Smooth muscle cell (in vitro differentiated cells): ENCODE results near the gene ATP10A. TPM values are rescaled to one million over a fixed set of nuclear protein-coding genes. Genes with fewer than 3 reads are reported as not detected.

Experiments used
- DNase-seq: peaks from one replicate; lab custom pipeline; 2025; ENCODE audit not compliant: unreplicated experiment; lab: John Stamatoyannopoulos, UW
- H2AFZ ChIP-seq: fragments of 200-600 bp; sonication (generic); 2 replicates; pipeline ENCODE4 v1.6.0; 2016; ENCODE audit warnings: antibody characterized with exemption, low read depth, mild to moderate bottlenecking
- H3F3A ChIP-seq: fragments of 200-600 bp; sonication (generic); 2 replicates; pipeline ENCODE4 v1.6.0; 2017; ENCODE audit warnings: antibody characterized with exemption, low read depth
- H3K27ac ChIP-seq: fragments of 200-600 bp; sonication (generic); 2 replicates; pipeline ENCODE4 v1.5.1; 2016; ENCODE audit warnings: low read depth, mild to moderate bottlenecking
- H3K27me3 ChIP-seq: fragments of 200-600 bp; sonication (generic); 2 replicates; pipeline ENCODE4 v1.6.1; 2016; ENCODE audit warnings: low read depth, mild to moderate bottlenecking
- H3K36me3 ChIP-seq: fragments of 200-600 bp; sonication (generic); 2 replicates; pipeline ENCODE4 v1.5.1; 2016; ENCODE audit warnings: low read depth
- H3K4me1 ChIP-seq: fragments of 200-600 bp; sonication (generic); 2 replicates; pipeline ENCODE4 v1.5.1; 2016; ENCODE audit warnings: low read depth
- H3K4me2 ChIP-seq: fragments of 200-600 bp; sonication (generic); 2 replicates; pipeline ENCODE4 v1.6.0; 2016; ENCODE audit warnings: mild to moderate bottlenecking
- H3K4me3 ChIP-seq: fragments of 200-600 bp; sonication (generic); 2 replicates; pipeline ENCODE4 v1.5.1; 2016; ENCODE audit warnings: mild to moderate bottlenecking
- H3K79me2 ChIP-seq: fragments of 200-600 bp; sonication (generic); 2 replicates; pipeline ENCODE4 v1.6.0; 2016; ENCODE audit warnings: low read depth, mild to moderate bottlenecking
- H3K9ac ChIP-seq: fragments of 200-600 bp; sonication (generic); 2 replicates; pipeline ENCODE4 v1.6.0; 2016; ENCODE audit warnings: low read depth
- H3K9me3 ChIP-seq: fragments of 200-600 bp; sonication (generic); replicated peaks from 2 replicates; pipeline ENCODE4 v1.5.1; 2016; ENCODE audit warnings: low read depth
- H4K20me1 ChIP-seq: fragments of 200-600 bp; sonication (generic); 2 replicates; pipeline ENCODE4 v1.6.0; 2016; ENCODE audit warnings: low read depth
- CTCF ChIP-seq: fragments of 200-600 bp; sonication (generic); IDR thresholded peaks from 2 replicates; pipeline ENCODE4 v1.5.1; 2017; ENCODE audit warnings: borderline replicate concordance, mild to moderate bottlenecking, antibody characterized with exemption; ENCODE audit not compliant: insufficient read depth, poor library complexity, severe bottlenecking
- WGBS: methylation state at CpG from one replicate; pipeline ENCODE4 v1.1.7; 2016; ENCODE audit warnings: low lambda C conversion rate; 5-methylcytosine and 5-hydroxymethylcytosine counted together
- polyA plus RNA-seq: library from polyadenylated mRNA; unstranded; fragments of >200 nt; fragmentation: Nextera tagmentation; extraction: Ambion mirVana; gene quantifications from 2 replicates; pipeline ENCODE4 v1.2.1, GENCODE V29; 2016
- total RNA-seq: library from RNA; depleted of rRNA; stranded (reverse); fragments of >200 nt; gene quantifications from 2 replicates; pipeline ENCODE4 v1.2.3, GENCODE V29; 2014

Gene ATP10A
- total and polyA plus RNA-seq, 2 experiments from 2014 or later: 10.6 to 12.3 TPM

- H3K79me2 ChIP-seq: no peaks in the 10 kb centered on the region
- H3K27me3 ChIP-seq: no peaks in the 10 kb centered on the region
- whole genome bisulfite sequencing: 94% methylated on average over 10 of the region's 10 CpGs
Observed at GRCh38 chr15:25800761-25801515, 62.2 kb downstream of the ATP10A start.

GRCh38 chr15:25799906-25800700, 63.0 kb downstream of the ATP10A start:
- Histone ChIP-seq H3K27me3 (no peaks in the 10 kb centered on the region), H3K4me2 (no peak overlapping the region), H3K36me3 (no peaks in the 10 kb centered on the region), H3K4me1 (no peaks in the 10 kb centered on the region), H3K9me3 (no peaks in the 10 kb centered on the region), H3K79me2 (peaks cover 5% of the 10 kb centered on the region), H4K20me1 (no peaks in the 10 kb centered on the region), H3K4me3 (no peak overlapping the region), H3F3A (no peaks in the 10 kb centered on the region), H2AFZ (no peak overlapping the region), H3K27ac (no peak overlapping the region), H3K9ac (no peak overlapping the region)
- TF ChIP-seq CTCF: no peak
- DNase-seq: no peak
- 83% methylated on average over 19 of the region's 19 CpGs for WGBS

More at GRCh38 chr15:25800761-25801515, 62.2 kb downstream of the ATP10A start:
- TF ChIP-seq CTCF: no peak
- Histone ChIP-seq H3K4me1 (no peaks in the 10 kb centered on the region), H3K4me2 (no peak overlapping the region), H3K9ac (no peak overlapping the region), H3F3A (no peaks in the 10 kb centered on the region), H3K27ac (no peak overlapping the region), H3K36me3 (no peaks in the 10 kb centered on the region), H2AFZ (no peak overlapping the region), H4K20me1 (no peaks in the 10 kb centered on the region), H3K9me3 (no peaks in the 10 kb centered on the region), H3K4me3 (no peak overlapping the region)
- DNase-seq: no peak

DNA sequence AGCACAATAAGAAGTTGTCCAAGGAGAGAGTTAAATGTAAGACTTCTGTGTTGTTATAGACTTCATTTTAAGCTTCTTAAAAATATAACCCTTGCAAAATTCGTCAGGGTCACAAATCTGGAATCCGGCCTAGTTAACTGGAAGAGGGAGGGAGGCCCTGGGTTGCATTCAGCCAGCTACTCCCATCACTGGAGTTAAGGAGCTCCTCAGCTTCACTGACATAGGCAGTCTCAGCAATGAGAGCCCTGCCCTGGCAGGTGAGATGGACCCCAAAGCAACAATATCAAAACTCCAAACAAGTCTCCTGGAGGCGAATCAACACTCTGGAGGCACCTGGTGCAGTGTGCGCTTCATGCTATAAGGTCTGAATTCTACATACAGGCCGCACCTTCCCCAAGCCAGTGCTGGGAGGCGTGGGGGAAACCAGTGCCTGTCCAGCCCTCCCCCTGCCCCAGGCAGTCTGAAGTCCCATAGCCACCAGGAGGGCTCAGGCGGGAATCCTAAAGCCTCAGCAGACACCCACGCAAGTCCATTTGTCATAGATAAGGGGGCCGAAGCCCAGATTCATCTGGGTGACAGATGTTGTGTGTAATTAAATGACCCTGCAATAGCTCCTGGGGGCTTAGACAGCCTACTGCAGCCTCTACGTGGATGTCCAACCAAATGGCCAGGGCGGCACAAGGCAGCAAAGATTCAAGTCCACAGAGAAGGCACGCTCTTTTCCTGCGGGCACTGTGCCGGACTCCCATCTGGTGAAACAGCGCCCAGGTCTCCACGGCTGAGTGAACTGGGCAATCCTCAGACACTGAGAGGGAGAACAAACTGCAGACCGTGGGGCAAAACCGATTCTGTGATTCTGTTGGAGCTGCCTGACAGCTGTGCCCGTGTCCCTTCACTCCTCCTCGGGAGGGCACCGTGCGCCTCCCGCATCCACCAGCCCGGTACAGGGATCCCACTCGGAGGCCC, 64.9 kb downstream of the ATP10A start:
- H3K27ac ChIP-seq: peak overlapping the region; percentile 78

More for the DNA sequence above, 64.9 kb downstream of the ATP10A start:
- no peaks in the 10 kb centered on the region for H3K4me1 ChIP-seq
- H3K27me3 ChIP-seq: no peaks in the 10 kb centered on the region
- no peaks in the 10 kb centered on the region for H3K9me3 ChIP-seq
- WGBS: 60% methylated on average over 25 of the region's 25 CpGs
- peak overlapping the region; percentile 61 for H3K9ac ChIP-seq
- H3F3A ChIP-seq: no peaks in the 10 kb centered on the region
- H3K79me2 ChIP-seq: peaks cover 19% of the 10 kb centered on the region
- H3K36me3 ChIP-seq: no peaks in the 10 kb centered on the region
- H4K20me1 ChIP-seq: no peaks in the 10 kb centered on the region
- peak overlapping the region; percentile 68 for H3K4me2 ChIP-seq
- TF ChIP-seq CTCF: no peak
- H2AFZ ChIP-seq: peak overlapping the region; percentile 21
- no peak overlapping the region for H3K4me3 ChIP-seq
- no peak for DNase-seq
